Renal pelvis (tissue), 4 donors: Measurements from ENCODE around the gene LSP1. TPM values are rescaled to one million over a fixed set of nuclear protein-coding genes. Genes with fewer than 3 reads are reported as not detected.
A peak's percentile ranks its signal among the peaks of the same experiment; 100 is the strongest.

Experiments used
- DNase-seq: peaks from one replicate; pipeline ENCODE4 v3.0.0-alpha.2; 2013
- polyA plus RNA-seq, 3 donors: library from polyadenylated mRNA; unstranded; fragments of 120-200 nt; gene quantifications; one replicate each; pipeline ENCODE4 v1.2.1, GENCODE V29; 2013; ENCODE audit not compliant: insufficient read length in 3 of 3

Gene LSP1
- polyA plus RNA-seq, 3 donors: 4.8 to 7.2 (median 6.4) TPM

- DNase-seq: no peak
These were observed 35.9 kb downstream of the LSP1 start for GRCh38 chr11:1888811-1889210.

GRCh38 chr11:1889224-1889930 is 36.5 kb downstream of the LSP1 start:
- DNase-seq: no peak

GRCh38 chr11:1889941-1890855 is 37.3 kb downstream of the LSP1 start:
- DNase-seq: no peak

DNA sequence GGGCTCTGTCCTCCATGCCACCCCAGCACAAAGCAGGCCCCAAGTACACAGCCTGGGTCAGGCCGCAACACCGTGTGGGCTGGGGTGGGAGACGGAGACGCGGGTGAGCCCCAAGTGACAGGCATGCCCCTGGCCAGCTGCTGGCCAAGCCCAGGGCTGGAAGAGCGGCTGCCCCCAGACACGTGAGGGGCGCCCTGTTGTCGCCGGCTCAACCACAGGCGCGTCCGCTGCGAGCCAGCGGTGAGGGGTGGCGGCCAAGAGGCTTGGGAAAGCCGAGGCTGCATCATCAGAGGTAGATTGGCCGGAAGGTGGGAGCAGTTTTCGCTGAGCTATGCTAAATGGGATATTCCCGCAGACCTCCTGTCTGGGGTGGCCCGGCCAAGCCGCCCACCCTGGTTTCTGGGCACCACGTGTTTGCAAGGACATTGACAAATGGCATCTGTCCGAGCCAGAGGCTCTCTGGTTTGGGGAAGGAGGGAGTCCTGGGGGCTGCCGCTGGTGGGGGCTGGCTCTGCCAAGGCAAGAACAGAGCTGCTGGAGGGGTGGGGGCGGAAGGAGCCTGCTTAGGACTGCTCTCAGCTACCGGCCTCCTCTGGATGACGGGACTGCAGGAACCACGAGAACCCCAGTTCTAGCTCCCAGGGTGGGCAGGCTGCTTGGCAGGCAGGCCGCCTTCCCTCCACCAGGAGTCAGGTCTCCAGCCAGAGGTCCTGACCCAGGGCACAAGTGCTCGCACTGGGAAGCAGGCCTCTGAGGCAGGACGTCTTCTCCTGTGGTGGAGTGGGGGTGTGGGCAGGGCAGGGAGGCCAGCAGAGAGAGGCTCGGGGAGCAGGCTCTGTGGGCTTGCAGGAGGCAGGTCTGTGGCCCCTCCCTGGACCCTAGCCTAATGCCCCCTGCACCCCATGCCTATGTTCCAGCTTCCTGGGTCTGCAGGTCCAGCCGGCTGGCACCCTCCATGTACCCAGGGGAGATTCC is 38.3 kb downstream of the LSP1 start:
- DNase-seq: no peak

GRCh38 chr11:1891831-1892115 is 38.9 kb downstream of the LSP1 start, which contains the start of gene PRR33:
Gene PRR33, minus strand, starts transcription at chr11:1891895. Its CDS starts 1,311 bp downstream, at chr11:1890584.
- DNase-seq: no peak

DNA sequence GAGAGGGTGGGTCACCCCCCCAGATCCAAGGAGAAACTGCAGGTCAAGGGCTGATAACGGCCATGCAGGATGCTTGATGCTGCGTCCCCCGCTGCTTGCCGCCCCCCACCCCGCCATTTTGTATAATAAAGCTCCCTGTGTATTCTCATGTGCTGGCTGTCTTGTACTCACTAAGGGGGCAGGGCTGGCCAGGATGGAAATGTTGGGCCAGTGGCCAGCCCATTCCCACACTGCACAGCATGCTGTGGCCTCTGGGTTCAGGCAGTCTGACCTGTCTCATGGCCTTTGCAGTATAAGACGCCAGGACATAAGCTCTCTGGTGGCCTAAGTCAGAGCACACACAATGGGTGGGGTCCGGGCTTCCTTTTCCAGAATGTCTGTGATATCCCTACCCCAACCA is 39.2 kb downstream of the LSP1 start:
- DNase-seq: no peak

DNA sequence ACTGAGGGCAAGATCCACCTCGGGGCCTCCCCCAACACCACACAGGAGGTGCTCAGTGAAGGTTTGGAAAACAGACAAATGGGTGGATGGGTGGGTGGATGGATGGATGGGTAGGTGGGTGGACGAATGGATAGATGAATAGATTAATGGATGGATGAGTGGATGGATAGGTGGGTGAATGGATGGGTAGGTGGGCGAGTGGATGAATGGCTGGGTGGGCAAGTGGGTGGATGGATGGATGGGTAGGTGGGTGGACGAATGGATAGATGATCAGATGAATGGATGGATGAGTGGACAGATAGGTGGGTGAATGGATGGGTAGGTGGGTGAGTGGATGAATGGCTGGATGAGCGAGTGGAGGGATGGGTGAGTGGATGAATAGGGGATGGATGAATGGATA is 39.7 kb downstream of the LSP1 start:
- no peak for DNase-seq

GRCh38 chr11:1893581-1894359 is 40.9 kb downstream of the LSP1 start:
- DNase-seq: no peak

DNA sequence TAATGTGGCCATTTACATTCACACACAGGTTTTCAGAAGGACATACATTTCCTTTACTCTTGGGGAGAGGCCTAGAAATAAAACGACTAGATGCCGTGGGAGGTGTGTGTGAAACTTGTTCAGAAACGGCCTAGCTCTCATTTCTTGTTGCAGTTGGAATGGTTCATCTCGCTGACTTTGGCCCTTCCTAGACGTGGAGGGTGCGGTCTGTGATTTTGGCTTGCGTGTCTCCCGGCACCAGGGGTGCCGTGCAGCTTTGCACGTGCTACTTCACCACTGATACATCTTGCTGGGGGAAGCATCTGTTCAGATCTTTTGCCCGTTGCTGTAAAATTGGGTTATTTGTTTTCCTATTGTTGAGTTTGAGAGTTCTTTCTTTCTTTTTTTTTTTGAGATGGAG is 41.9 kb downstream of the LSP1 start:
- no peak for DNase-seq

GRCh38 chr11:1896468-1896867 is 43.6 kb downstream of the LSP1 start:
- no peak for DNase-seq

DNA sequence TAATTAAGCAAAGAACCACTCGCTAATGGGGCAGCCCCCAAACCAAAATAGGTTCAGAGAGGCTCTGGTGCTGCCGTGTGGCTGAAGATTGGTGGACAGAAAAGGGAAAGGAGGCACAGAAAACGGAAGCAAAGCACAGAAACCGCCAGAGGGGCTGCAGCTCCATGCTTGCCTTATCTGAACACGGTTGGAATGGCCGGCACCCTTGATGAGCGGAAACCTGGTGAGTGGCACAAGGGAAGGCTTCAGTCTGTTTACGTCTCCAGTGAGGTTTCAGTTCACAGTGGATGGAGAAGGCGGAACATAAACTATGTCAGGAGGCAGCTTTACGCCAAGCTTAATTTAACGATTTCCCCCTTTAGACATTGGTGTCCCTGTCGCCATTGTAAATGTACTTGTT is 44.0 kb downstream of the LSP1 start:
- no peak for DNase-seq

GRCh38 chr11:1899090-1899489 is 46.2 kb downstream of the LSP1 start:
- no peak for DNase-seq

- no peak for DNase-seq
These were observed 46.8 kb downstream of the LSP1 start for GRCh38 chr11:1899686-1900085.

GRCh38 chr11:1906181-1906580 is 53.3 kb downstream of the LSP1 start:
- peak; percentile 49 for DNase-seq

DNA sequence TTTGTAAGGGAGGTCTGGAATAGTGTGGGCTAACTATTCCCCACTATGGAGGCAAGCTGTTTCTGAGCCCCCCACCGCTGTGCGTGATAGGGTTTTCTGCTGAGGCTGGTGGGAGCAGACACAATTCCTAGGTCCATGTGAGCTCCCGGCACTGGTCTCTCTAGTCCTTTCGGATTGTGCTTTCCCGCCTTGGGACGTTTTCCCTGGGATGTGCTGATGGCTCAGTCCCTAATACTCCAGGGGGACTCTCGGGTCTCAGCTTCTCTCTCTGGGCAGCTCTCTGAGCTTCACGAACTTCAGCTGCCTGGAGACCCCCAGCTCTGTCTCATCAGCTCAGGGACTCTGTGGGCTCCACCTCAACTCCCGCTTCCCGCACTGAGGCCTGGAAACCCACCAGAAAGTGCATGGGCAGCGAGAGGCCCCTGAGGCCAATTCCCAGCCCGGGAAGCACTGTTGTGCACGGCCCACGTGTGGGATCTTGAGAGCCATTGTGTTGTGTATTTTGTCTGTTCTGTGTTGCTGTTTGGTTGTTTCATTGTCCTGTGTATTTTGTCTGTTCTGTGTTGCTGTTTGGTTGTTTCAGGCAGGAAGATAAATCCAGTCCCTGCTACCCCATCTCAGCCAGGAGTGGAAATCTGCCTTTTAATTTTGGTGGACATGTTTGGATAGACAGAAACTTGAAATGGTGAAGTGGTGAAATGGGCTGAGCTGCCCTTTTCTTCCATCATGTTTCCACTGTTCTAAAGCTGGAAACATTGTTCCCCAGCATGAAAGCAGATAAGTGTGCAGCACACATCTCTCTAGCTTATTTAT is 53.9 kb downstream of the LSP1 start:
- DNase-seq: no peak

DNA sequence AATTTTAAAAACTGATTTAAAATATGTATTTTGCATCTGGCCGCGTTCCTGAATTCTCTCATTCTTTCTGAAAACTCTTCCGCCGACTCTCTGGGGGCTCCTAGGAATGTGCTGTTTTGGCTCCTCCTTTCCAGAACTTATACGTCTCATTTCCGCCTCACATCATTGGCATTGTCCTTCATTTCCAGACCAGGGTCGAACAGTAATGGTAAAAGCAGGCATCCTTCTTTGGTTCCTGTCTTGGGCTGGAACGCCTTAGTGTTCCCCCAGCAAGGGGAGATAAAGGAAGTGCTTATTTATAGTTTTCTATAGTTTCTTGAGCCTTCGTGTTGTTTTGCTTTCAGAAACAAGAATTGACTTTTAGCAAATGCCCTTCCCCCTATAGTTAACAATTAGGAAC is 55.7 kb downstream of the LSP1 start:
- DNase-seq: peak; percentile 65

DNA sequence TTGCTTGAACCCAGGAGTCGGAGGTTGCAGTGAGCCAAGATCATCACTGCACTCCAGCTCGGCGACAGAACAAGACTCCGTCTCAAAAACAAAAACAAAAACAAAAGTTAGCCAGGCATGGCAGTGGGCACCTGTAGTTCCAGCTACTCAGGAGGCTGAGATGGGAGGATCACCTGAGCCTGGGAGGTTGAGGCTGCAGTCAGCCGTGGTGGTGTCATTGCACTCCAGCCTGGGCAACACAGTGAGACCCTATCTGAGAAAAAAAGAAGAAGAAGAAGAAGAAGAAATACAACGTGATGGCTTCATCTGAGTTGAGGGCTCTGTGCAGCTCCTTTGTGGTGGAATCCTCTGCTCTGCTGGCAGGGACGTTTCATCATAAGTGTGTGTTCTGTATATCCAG is 56.6 kb downstream of the LSP1 start:
- DNase-seq: no peak

DNA sequence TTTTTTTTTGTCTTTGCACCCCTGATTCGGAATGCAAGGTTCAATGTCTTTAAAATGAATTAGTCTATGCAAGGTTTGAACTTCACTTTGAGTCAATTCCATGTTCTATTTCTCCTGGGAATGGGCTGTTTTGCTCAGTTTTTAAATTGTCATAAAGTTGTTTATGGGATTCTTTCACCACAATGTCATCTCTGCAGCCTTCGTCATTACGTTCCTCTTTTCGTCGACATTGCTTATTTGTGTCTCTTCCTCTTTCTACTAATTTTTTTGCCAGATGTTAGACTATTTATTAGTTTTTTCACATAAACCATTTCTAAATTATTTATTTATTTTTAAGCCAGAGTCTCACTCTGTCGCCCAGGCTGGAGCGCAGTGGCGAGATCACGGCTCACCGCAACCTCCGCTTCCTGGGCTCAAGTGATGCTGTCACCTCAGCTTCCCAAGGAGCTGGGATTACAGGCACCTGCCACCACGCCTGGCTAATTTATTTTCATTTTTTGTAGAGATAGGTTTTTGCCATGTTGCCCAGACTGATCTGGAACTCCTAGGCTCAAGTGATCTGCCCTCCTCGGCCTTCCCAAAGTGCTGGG is 59.5 kb downstream of the LSP1 start:
- DNase-seq: no peak

DNA sequence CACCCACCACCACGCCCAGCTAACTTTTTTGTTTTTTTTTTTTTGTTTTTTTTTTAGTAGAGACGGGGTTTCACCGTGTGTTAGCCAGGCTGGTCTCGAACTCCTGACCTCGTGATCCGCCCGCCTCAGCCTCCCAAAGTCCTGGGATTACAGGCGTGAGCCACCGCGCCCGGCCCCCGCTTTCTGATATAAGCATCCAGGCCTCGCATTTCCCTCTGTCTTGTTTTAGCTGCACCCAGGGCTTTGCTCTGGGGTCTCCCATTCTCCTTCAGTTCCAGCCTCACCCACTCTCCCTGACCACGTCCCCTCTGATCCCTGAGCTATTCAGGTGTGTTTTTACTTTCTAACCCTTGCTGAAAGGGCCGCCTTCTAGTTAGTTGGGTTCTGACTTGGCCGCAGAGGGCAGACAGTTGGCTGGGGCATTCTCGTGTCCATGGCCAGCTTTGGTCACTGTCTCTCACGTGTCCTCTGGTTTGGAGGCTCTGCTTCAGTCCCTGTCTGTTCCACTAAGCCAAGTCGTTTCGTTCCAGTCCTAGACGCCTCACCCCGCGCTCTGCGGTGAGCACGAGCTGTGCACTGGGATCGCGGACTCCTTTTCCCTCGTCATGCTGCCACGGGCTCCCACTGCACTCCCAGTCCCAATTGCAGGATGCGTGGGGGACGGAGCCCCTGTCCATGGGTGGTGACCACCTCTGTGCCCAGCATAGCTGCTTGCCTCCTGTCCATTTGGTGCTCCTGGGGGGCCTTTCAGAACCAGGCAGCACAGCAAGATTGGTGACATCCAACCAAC is 60.6 kb downstream of the LSP1 start:
- DNase-seq: no peak
